Activated CD4-positive, alpha-beta T cell treated with anti-CD3 and anti-CD28 coated beads, Interleukin-2, amount 10 ng/mL, durations not matched to agents 7 days and 5 days (primary cell): ENCODE data around the gene CDHR5. TPM values are rescaled to one million over a fixed set of nuclear protein-coding genes. Genes with fewer than 3 reads are reported as not detected.
"Not testable (repeated sequence)": the region's sequence is repeated elsewhere in the genome, so short reads cannot be mapped to it uniquely, and the experiment has no call there.

Source experiments
- CTCF ChIA-PET: fragments of 350-600 bp; sonication (Branson Sonifier 250); formaldehyde crosslinking; loops from one replicate; lab custom pipeline; 2021; ENCODE audit warnings: antibody characterized with exemption; lab: Charles Lee
- POLR2A ChIA-PET: fragments of 350-600 bp; sonication (Branson Sonifier 250); formaldehyde crosslinking; loops from one replicate; lab custom pipeline; 2021; ENCODE audit warnings: antibody characterized with exemption; lab: Charles Lee
- DNase-seq: peaks from one replicate; pipeline ENCODE4 v3.0.0-alpha.2; 2020
- H3K27ac Mint-ChIP-seq: one replicate; pipeline ENCODE4 v1.8.0; 2021; ENCODE audit warnings: mild to moderate bottlenecking, moderate library complexity, mixed read lengths
- H3K27me3 Mint-ChIP-seq: one replicate; pipeline ENCODE4 v1.8.0; 2021; ENCODE audit warnings: mixed read lengths
- H3K36me3 Mint-ChIP-seq: one replicate; pipeline ENCODE4 v1.8.0; 2021; ENCODE audit warnings: low read depth, mixed read lengths
- H3K4me1 Mint-ChIP-seq: one replicate; pipeline ENCODE4 v1.8.0; 2021; ENCODE audit warnings: mixed read lengths
- H3K4me3 Mint-ChIP-seq: one replicate; pipeline ENCODE4 v1.8.0; 2021; ENCODE audit warnings: mild to moderate bottlenecking, moderate library complexity, mixed read lengths
- H3K9me3 Mint-ChIP-seq: one replicate; pipeline ENCODE4 v1.8.0; 2021; ENCODE audit warnings: mixed read lengths
- total RNA-seq, 2 experiments: library from RNA; stranded (reverse); gene quantifications; one replicate each; pipeline ENCODE4 v1.2.3, GENCODE V29; 2021

Gene CDHR5
- total RNA-seq, 2 experiments from 2014 or later = not detected

DNA sequence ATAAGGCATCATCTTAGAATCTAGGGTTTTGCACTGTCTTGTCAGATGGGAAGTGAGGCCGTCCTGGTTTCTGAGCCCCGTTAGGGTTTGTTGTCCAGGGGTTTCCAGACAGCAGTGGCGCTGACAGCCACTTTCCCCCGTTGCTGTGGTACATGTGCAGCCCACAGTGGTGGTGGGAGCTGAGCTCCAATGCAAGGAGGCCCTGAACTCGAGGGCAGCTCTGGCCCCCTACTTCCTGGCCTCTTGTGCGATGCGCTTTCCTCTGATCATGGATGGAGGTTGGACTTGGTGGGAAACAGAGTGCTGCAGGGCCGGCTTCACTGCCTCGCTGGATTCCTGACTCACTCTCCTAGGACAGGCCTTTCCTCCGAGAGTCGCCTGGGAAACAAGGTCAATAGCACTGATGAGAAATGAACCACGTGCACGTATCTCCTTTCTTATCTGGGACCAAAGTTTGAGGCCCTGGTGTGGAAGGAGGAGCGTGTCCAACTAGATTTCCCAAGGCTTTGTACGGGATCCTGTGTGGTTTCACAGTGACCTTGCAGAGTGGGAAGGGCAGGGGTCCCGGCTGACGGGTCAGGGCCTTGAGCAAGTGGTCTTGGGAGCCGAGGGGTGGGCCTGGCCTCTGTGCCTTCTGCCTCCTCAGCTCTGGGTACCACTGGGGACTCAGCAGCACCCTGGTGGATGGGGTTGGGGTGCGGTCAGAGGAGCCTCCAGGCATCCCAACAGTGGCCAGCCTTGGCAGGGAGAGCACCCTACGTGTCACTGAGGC is 44.7 kb downstream of the CDHR5 start:
- Mint-ChIP-seq H3K9me3 (no peaks in the 10 kb centered on the region), H3K36me3 (peaks cover 25% of the 10 kb centered on the region), H3K27ac (peak overlapping the region; percentile 9), H3K27me3 (peaks cover 1% of the 10 kb centered on the region), H3K4me3 (no peak overlapping the region), H3K4me1 (peaks cover 43% of the 10 kb centered on the region)
- POLR2A ChIA-PET = no interaction called here
- DNase-seq = no peak
- CTCF ChIA-PET = interaction anchor here (0.6 to 1.1 kb wide), 2 partner anchors 9 to 73 kb away, joined by 3 to 4 read pairs; no protein-coding TSS in a partner anchor

DNA sequence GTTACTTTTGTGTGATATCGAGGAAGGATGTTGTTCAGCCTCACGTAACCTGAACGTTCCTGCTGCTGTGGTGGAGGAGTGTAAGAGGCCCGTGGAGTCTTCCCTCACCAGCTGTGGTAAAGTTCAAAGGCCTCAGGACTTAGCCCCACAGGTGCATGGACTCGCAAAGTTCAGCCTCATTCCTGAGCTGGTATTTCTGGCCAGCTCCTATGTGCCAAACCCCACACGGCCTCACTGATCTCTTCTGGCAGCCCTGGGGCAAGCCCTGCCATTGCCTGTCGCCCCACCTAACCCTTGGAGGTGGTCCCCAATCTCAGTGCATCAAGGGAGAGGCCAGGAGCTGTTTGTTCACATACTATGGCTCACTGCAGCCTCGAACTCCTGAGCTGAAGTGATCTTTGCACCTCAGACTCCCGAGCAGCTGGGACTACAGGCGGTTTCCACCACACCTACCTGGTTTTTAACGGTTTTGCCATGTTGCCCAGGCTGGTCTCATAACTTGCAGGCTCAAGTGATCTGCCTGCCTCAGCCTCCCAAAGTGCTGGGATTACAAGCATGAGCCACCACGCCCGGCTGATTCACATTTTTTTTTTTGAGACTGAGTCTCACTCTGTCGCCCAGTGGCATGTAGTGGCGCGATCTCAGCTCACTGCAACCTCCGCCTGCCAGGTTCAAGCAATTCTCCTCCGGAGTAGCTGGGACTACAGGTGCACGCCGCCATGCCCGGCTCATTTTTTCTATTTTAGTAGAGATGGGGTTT is 46.3 kb downstream of the CDHR5 start:
- H3K4me3 Mint-ChIP-seq = peak overlapping the region; percentile 89
- POLR2A ChIA-PET = no interaction called here
- peak overlapping the region; percentile 87 for H3K27ac Mint-ChIP-seq
- no peak for DNase-seq
- peaks cover 7% of the 10 kb centered on the region for H3K27me3 Mint-ChIP-seq
- CTCF ChIA-PET = interaction anchor here (0.6 to 2.0 kb wide), 5 partner anchors 9 to 271 kb away, joined by 3 to 6 read pairs (median 3); no protein-coding TSS in a partner anchor
- H3K9me3 Mint-ChIP-seq = no peaks in the 10 kb centered on the region
- peaks cover 54% of the 10 kb centered on the region for H3K4me1 Mint-ChIP-seq
- peaks cover 19% of the 10 kb centered on the region for H3K36me3 Mint-ChIP-seq

DNA sequence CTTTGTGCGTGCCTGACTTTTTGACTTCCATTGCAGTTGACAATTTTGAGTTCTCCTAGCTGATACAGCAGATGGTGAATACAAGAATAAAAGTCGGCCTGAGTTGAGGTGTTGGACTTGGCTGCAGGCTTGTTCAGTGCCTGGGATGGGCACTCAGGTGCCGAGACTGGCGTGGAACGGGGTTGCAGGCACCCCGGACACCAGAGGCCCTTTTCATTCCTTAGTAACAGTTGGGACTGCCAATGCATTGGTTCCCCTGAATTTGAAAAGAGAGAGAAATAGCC is 47.2 kb downstream of the CDHR5 start:
- peaks cover 7% of the 10 kb centered on the region for H3K27me3 Mint-ChIP-seq
- peak overlapping the region; percentile 89 for H3K4me3 Mint-ChIP-seq
- H3K4me1 Mint-ChIP-seq = peaks cover 56% of the 10 kb centered on the region
- H3K36me3 Mint-ChIP-seq = peaks cover 16% of the 10 kb centered on the region
- ChIA-PET POLR2A (no interaction called here), CTCF (interaction anchor here (2.0 kb wide), 1 partner anchor 12 kb away, joined by 6 read pairs; no protein-coding TSS in a partner anchor)
- H3K27ac Mint-ChIP-seq = peak overlapping the region; percentile 87
- no peak for DNase-seq
- no peaks in the 10 kb centered on the region for H3K9me3 Mint-ChIP-seq

DNA sequence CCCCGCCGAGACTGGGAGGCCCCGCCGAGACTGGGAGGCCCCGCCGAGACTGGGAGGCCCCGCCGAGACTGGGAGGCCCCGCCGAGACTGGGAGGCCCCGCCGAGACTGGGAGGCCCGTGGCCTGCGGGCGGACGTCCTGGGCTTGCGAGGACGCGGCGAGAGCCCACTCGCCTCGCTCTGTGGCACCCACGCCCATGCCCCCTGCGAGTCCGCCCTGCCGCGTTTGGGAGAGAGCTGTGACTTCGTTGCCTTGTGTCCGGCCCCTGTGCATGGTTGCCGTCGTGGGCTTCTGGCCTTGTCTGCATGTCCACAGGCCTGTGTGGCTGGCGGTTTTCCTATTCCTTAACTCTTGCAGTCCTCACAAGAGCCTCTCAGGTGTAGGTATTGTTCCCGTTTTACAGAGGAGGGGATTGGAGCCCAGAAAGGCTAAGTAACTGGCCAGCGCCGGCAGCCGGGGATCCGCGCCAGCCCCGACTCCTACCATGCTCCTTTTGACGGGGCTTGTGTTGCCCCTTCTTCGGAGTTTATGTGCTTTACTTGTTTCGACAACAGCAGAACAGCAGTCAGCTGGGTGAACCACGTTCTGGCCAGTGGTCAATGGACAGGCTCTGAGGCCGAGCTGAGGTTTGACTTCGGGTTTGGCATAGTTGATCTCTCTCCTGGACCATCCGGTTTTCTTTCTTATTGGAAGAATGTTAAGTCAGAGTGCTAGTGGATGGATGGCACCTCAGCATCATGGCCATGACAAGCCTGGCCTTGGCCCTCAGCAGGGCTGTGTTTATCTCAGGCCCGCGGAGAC is 47.7 kb downstream of the CDHR5 start:
- Mint-ChIP-seq H3K4me1 (peaks cover 56% of the 10 kb centered on the region), H3K27ac (peak overlapping the region; percentile 87), H3K4me3 (peak overlapping the region; percentile 89), H3K27me3 (peaks cover 7% of the 10 kb centered on the region), H3K9me3 (no peaks in the 10 kb centered on the region), H3K36me3 (peaks cover 15% of the 10 kb centered on the region)
- ChIA-PET CTCF (interaction anchor here (0.7 to 2.0 kb wide), 2 partner anchors 11 to 273 kb away, joined by 4 to 6 read pairs; no protein-coding TSS in a partner anchor), POLR2A (no interaction called here)
- DNase-seq = no peak

DNA sequence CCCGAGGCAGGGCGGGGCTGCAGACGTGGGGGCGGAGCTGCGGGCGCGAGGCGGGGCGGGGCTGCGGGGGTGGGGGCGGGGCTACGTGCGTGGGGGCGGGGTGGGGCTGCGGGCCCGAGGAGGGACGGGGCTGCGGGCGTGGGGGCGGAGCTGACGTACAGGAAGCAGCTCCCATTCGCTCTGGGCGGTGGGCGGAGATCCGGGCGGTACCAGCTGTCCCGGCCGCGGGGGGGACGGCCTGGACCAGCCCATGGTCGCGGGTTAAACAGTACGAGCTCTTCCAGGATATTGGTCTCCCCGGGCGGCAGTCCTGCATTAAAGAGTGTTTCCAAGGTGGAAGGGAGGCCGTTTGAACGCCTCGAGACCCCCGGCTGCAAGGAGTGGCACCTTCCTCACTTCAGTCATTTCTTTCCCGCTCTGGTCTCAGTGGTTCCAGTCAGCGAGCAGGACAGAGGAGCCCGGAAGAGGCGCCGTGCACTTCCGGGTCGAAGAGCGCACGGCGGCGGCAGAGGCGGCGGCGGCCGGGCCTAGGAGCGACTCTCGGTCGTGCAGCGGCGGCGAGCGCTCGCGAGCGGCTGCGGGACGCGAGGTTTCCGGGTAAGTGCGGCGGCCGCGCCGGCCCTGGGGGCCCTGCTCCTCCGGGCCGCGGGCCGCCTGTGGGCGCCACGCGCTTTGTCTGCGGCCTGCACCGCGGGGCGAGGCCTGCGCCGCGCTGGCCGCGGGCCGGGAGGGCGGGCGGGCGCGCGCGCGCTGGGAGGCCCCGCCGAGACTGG is 48.6 kb downstream of the CDHR5 start, which contains the start of gene PHRF1:
TSS of gene PHRF1 (plus strand) at position 475 of the 773 bp plus-strand sequence. CDS start 5,043 bp downstream, outside the sequence.
- Mint-ChIP-seq H3K27me3 (peaks cover 7% of the 10 kb centered on the region), H3K27ac (peak within 1 kb of the TSS; percentile 100), H3K36me3 (peaks cover 11% of the 10 kb centered on the region), H3K4me3 (peak within 1 kb of the TSS; percentile 91), H3K4me1 (peaks cover 53% of the 10 kb centered on the region), H3K9me3 (no peaks in the 10 kb centered on the region)
- ChIA-PET CTCF (interaction anchor here (0.7 to 1.8 kb wide), 9 partner anchors 9 to 338 kb away, joined by 3 to 7 read pairs (median 4); no protein-coding TSS in a partner anchor), POLR2A (interaction anchor here (0.5 to 0.7 kb wide), 5 partner anchors 10 to 127 kb away, joined by 3 to 4 read pairs (median 3); no protein-coding TSS in a partner anchor)
- DNase-seq = peak; percentile 94

DNA sequence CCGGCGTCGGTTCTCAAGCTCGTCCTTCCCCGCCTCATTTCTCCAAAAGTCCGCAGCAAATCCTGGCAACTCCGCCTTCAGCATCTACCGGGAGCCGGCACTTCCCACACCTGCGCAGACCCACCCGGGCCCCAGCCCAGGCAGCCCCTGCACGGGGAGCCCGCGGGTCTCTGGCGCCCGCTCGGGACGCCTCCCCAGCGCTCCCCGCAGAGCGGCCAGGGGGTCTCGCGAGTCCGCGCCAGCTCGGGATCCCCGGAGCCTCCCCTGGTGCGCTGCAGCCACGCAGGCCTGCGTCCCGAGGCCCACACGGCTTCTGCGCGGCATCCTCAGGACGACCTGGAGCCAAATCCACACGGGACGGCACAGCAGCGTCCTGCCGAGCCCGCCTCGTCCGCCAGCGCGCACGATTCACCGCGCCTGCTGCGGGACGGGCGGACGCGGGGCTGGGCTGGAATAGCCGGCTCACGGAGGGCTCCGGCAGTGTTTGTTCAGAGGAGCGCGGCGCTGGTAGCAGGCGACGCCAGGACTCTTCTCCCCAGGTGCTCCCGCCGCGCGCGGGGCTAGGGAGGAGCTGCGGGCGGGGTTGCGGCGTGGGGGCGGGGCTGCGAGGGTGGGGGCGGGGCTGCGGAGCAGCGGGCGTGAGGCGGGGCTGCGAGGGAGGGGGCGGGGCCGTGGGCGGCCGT is 49.3 kb downstream of the CDHR5 start:
- H3K9me3 Mint-ChIP-seq = no peaks in the 10 kb centered on the region
- peaks cover 49% of the 10 kb centered on the region for H3K4me1 Mint-ChIP-seq
- ChIA-PET POLR2A (interaction anchor here (0.5 to 0.7 kb wide), 6 partner anchors 10 to 127 kb away, joined by 3 to 8 read pairs (median 3); no protein-coding TSS in a partner anchor), CTCF (interaction anchor here (0.7 to 1.8 kb wide), 9 partner anchors 9 to 338 kb away, joined by 3 to 7 read pairs (median 4); no protein-coding TSS in a partner anchor)
- DNase-seq = no peak
- peak overlapping the region; percentile 78 for H3K4me3 Mint-ChIP-seq
- peaks cover 9% of the 10 kb centered on the region for H3K36me3 Mint-ChIP-seq
- peak overlapping the region; percentile 79 for H3K27ac Mint-ChIP-seq
- peaks cover 7% of the 10 kb centered on the region for H3K27me3 Mint-ChIP-seq

DNA sequence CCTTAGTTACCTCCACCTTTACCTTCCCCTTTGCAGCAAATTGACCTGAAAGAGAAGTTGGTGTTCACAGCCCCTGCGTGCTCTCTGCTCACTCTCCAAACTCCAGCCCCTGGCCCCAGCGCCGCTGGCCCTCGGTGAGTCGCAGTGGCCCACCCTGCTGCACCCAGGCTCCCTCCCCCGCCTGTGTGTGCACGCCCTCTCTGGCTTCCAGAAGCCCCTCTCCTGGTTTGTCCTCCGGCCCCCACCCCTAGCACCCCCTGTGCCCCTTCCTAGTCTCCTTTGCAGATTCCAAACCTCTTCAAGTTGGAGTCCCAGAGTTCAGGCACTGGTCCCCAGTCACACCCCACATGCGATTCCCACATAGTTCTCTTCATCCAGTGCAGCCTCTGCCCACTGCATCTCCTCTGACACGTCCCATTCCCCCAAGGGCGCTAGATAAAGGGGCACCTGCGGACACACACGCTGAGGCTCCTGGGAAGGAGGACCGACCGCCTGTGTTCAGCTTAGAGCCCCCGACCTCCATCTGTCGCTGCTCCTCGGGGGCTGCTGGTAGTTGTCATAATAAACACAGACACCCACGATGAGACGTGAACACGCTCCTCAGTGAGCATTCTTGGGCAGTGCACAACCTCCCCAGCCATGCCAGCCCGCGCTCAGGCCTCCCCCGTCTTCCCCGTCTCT is 50.0 kb downstream of the CDHR5 start:
- Mint-ChIP-seq H3K9me3 (no peaks in the 10 kb centered on the region), H3K36me3 (peaks cover 9% of the 10 kb centered on the region), H3K27me3 (peaks cover 7% of the 10 kb centered on the region), H3K27ac (peak overlapping the region; percentile 79), H3K4me3 (peak overlapping the region; percentile 78), H3K4me1 (peaks cover 46% of the 10 kb centered on the region)
- POLR2A ChIA-PET = interaction anchor here (0.6 kb wide), 2 partner anchors 35 to 48 kb away, joined by 3 to 8 read pairs; no protein-coding TSS in a partner anchor
- DNase-seq = no peak
- CTCF ChIA-PET = interaction anchor here (1.4 to 1.8 kb wide), 5 partner anchors 10 to 56 kb away, joined by 3 to 7 read pairs (median 4); no protein-coding TSS in a partner anchor

DNA sequence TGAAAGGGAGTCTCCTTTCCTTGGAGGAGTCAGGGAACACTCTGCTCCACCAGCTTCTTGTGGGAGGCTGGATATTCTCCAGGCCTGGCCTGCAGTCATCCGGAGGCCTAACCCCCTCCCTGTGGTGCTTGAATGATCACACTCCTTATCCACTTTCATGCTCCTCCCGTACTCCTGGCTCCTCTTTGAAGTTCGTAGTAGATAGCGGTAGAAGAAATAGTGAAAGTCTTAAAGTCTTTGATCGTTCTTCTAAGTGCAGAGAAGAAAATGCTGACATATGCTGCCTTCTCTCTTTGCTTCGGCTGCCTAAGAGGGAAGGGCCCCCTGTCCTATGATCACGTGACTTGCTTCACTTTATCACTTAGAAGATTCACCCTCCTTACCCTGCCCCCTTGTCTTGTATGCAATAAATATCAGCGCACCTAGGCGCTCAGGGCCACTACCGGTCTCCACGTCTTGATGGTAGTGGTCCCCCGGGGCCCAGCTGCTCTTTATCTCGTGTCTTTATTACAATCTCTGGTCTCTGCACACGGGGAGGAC is 50.7 kb downstream of the CDHR5 start:
- POLR2A ChIA-PET, CTCF ChIA-PET: not testable (repeated sequence)

DNA sequence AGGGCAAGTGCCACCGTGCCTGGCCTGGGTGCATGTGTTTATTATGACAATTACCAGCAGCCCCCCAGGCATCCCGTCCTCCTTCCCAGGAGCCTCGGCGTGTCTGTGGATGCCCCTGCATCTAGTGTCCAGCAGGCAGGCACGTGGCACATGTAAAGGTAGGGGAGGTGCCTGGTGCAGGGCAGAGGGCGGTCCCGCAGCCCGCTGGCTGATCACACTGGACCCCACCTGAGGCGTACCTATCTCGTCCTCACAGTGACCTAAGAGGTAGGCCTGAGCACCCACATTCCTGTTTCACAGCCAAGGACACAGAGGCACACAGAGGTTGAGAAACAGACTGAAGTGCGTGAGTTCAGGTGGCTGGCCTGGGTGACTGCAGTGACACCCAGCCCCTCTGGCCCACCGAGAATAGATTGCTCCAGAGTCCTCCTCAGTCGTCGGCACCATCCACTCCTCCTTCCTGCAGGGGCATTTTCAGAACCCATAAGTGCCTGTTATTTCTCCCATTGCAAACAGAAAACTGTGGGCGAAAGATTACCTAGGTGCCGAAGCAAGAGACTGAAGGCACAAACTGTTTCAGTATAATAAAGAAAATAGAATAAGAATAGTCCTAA is 51.5 kb downstream of the CDHR5 start:
- Mint-ChIP-seq H3K9me3 (no peaks in the 10 kb centered on the region), H3K27ac (no peak overlapping the region), H3K27me3 (peaks cover 7% of the 10 kb centered on the region), H3K4me3 (no peak overlapping the region), H3K36me3 (peaks cover 4% of the 10 kb centered on the region), H3K4me1 (peaks cover 31% of the 10 kb centered on the region)
- CTCF ChIA-PET = no interaction called here
- POLR2A ChIA-PET = no interaction called here
- no peak for DNase-seq

More for the DNA sequence above, 50.7 kb downstream of the CDHR5 start:
- Mint-ChIP-seq H3K4me3 (peak overlapping the region; percentile 78), H3K27ac (peak overlapping the region; percentile 28), H3K4me1 (peaks cover 39% of the 10 kb centered on the region)
- peak; percentile 37 for DNase-seq
- not testable (repeated sequence) for H3K27me3 Mint-ChIP-seq, H3K9me3 Mint-ChIP-seq, H3K36me3 Mint-ChIP-seq

DNA sequence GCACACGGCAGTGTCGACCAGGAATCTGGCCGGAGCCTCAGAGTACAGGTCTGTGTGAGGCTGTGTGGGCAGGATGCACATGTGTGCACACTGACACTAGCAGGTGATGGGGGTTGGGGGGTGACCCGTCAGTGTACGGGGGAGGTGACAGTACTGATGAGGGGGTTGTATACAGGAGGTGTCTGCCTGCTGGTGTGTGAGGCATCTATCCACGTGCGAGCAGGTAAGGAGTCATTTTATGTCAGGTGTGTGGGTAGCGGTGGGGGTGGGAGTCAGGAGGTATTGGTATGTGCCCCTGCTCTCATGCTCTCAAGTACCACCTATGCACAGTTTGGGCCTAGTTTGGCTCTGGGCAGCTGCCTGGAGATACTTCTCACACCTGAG is 53.0 kb downstream of the CDHR5 start:
- ChIA-PET CTCF (no interaction called here), POLR2A (no interaction called here)
- peaks cover 29% of the 10 kb centered on the region for H3K4me1 Mint-ChIP-seq
- no peak overlapping the region for H3K4me3 Mint-ChIP-seq
- no peak overlapping the region for H3K27ac Mint-ChIP-seq
- DNase-seq = no peak
- peaks cover 7% of the 10 kb centered on the region for H3K27me3 Mint-ChIP-seq
- H3K9me3 Mint-ChIP-seq = no peaks in the 10 kb centered on the region
- peaks cover 3% of the 10 kb centered on the region for H3K36me3 Mint-ChIP-seq
